CD4-positive, alpha-beta T cell treated with Interleukin-12 subunit alpha and Interleukin-12 subunit beta, for 1 hour (primary cell): Measurements from ENCODE around the gene FIBP.

Experiments used
- DNase-seq: peaks from one replicate; pipeline ENCODE4 v3.0.0-alpha.2; 2020

FIBP gene

DNA sequence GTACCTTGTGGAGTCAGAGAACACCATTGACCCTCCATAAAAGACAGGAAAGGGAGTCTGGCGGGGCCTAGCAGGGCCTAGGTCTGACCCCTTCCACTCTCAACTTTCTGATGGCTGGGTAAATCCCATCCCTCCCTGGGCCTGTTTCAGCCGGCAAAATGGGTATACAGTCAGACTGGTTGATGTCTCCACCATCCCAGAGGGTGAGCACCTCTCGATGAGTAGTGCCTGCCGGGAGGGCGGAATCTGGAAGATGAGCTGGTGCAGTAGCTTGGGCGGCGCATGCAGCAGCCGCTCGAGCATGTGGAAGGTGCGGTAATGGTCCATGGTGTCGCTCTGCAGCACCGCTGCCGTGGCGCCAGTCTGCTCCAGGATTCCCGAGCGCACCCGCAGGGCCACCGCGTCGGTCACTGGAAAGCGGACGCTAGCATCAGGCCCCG lies 528 bp downstream of the FIBP start:
- no peak for DNase-seq

DNA sequence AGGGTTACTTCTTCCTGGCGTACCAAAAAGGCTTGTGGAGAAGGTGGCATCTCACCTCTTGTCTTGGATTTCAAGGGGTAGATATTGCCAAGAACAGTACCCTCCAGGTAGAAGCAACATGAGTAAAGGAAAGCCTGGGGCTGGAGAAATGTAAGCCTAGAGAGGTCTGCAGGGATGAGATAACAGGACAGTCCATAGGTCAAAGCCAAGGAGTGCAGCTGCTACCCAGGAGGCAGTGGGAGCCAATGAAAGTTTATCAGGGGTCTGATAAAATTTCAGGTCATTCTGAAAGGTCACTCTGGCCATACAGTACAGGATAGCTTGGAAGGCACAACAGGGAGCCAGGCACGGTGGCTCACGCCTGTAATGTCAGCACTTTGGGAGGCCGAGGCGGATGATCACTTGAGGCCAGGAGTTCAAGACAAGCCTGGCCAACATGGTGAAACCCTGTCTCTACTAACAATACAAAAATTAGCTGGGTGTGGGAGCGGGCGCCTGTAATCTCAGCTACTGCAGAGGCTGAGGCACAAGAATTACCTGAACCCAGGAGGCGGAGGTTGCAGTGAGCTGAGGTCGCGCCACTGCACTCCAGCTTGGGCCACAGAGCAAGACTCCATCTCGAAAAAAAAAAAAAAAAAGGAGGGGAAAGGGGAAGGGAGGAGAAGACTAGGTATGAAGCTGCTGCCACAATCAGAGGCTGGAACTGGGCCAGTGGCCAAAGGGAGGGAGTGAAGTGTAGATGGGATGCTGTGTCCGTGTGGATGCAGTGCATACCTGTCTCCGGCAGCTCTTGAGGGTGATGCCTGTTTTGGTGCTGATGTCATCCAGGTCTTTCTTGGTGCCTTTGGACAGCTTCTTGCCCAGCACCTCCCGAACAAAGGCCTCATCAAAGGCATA lies 1.2 kb downstream of the FIBP start:
- DNase-seq, result no peak

DNA sequence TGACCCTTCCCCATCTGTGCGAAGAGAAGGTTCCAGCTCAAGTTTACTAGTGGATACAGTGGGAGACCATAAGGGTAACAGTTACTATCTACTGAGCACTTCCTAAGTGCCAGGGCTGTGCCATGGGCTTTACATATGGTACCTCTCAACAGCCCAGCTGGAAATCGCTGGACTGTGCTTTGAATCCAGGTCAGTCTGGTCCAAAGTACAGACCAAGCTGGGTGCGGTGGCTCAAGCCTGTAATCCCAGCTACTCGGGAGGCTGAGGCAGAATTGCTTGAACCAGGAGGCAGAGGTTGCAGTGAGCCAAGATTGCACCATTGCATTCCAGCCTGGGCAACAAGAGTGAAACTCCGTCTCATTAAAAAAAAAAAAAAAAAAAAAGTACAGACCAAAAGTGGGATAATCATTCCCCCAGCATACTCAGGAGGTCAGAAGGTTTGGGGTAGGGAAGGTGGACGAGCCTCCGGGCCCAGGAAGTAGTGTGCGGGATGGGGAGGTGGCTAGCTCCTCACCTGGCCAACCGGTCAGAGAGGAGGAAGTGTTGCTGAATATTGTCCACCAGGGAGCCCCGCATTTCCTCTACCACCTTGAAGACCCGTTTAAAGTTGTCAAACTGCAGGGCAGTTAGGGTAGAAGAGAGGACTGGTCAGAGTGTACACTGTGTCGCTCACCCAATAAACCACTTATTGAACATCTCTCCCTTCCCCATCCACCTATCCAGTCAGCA lies 2.3 kb downstream of the FIBP start:
- no peak for DNase-seq

DNA sequence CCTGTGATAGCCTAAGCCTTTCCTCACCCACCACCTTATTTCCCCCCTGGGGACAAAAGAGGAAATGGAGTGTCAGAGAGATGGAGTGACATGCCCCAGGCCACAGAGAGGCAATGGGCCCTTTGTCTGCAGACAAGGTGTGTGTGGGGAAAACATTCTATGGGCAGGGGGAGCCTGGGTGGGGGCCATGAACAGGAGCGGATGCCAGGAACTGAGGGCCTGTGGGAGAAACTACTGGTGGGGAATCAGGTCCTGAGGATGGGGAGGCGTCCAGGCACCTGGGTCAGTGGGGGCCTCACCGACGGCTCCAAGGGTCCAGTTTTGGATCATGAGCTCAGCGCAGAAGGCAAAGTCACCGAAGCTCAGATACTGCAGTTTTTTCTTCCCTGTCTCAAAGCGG lies 3.0 kb downstream of the FIBP start:
- no peak for DNase-seq

DNA sequence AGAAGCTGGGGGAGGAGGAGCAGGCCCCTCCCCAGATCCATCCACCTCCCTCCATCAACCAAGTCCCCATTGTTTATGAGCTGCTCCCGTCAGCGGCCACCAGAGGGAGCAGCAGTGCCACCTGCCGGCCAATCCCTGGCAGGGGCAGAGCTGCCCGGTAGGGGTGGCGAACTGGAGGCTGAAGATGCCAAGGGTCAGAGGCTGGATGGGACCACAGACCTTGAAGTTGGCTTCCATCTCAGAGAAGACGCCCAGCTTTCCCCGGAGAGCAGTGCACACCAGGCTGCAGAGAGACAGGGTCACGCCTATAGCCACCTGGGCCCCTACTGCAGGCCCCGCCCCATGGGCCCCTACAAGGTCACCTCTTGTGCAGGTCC lies 3.6 kb downstream of the FIBP start:
- DNase-seq, result peak; percentile 87

DNA sequence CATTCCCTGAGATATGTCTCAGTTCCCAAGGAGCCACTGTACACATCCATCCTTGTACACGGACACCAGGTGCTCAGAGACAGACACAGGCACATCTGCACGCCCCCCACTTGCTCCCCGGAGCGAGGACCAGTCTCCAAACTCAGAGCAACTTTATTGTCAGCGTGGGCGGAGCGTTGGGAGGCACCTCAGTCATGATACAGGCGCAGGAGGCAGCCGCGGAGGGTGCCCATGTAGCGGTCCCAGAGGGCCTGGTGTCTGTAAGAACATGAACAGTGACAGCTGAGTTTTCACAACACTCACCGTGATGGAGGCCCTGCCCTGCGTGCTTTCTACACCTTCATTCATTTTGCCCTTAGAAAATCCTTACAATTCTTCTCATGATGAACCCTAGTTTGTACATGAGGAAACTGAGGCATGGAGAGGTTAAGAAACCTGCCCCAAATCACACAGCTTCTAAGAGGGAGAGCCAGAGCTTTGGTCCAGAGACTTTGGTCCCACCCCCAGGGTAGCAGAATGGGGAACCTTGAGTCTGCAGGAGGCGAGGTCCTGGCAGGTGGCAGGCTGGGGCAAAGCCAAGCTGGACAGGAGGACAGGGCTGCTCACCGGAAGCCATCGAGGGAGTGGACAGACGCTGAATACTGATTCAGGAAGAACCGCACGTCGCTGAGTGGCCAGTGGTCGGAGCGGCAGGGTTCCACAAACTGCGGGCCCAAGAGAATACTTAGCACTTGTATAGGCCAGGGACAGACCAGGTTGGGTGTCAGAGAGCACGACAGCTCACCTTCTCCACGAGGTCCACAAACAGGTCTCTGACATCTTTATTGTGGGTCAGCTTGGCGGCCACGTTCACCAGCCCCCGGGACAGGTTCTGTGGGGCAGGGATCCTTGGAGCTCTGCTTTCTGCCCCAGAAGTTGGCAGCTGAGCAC lies 4.2 kb downstream of the FIBP start:
- no peak for DNase-seq

DNA sequence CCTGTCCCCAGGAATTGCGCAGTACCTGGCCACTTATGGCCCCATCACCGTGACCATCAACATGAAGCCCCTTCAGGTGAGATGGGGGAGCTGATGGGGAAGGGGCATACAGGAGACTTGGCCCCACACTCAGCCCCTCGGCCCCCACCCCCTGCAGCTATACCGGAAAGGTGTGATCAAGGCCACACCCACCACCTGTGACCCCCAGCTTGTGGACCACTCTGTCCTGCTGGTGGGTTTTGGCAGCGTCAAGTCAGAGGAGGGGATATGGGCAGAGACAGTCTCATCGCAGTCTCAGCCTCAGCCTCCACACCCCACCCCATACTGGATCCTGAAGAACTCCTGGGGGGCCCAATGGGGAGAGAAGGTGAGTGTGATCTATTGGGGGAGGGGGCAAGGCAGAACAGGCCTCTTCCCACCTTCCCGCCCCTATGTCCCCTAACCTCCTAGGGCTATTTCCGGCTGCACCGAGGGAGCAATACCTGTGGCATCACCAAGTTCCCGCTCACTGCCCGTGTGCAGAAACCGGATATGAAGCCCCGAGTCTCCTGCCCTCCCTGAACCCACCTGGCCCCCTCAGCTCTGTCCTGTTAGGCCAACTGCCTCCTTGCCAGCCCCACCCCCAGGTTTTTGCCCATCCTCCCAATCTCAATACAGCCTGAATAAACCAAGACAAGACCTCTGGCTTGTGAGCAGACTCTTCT lies 5.1 kb downstream of the FIBP start:
- no peak for DNase-seq

DNA sequence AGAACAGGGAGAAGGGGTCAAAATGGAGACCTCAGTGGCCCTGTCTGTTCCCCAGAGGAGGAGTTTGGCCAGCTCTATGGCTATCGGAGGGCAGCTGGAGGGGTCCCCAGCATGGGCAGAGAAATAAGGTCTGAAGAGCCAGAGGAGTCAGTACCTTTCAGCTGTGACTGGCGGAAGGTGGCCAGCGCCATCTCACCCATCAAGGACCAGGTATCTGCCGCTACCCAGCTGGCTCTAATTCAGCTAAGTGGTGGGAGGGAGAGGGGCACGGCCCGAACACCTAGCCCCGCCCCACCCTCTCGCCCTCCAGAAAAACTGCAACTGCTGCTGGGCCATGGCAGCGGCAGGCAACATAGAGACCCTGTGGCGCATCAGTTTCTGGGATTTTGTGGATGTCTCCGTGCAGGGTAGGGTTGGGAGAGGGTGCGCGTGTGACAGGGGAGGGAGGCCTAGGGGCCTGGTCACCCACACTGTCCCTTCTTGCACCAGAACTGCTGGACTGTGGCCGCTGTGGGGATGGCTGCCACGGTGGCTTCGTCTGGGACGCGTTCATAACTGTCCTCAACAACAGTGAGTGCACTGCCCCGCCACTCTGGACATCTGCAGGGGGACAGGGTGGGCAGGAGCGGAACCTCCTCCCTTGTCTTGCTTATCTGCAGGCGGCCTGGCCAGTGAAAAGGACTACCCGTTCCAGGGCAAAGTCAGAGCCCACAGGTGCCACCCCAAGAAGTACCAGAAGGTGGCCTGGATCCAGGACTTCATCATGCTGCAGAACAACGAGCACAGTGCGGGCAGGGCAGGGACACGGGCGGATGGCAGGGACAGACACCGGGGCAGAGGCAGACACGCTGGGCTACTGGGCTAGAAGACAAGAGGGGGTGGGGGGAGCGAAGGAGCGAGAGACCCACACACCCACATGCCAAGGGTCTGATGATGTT lies 5.9 kb downstream of the FIBP start:
- no peak for DNase-seq

DNA sequence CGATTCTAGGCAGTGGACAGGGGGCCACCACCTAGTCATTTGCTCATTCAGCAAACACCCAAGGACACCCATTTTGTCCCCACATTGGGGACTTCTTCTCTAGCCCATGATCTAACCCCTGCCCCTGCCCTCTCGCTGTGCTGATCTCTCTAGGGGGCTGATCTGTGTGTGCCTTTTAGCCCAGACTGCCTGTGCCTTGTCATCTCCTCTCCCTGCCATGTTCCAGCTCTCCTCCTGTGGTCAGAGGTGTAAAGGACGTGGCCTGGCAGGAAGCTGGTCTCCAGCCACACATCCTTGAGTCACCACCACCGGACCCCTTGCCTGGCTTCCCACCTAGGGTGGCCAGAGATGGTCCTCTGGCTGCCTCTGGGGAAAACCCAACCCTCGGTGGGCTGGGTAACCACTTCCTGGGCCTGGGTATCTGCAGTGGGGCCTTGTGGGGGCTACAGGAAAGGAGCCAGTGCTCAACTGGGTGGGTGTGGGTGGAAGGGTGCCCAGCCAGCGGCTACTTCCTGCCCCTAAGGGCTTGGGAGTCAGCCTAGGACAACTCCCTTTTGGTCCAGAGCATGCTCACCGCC lies 7.3 kb downstream of the FIBP start:
- no peak for DNase-seq

DNA sequence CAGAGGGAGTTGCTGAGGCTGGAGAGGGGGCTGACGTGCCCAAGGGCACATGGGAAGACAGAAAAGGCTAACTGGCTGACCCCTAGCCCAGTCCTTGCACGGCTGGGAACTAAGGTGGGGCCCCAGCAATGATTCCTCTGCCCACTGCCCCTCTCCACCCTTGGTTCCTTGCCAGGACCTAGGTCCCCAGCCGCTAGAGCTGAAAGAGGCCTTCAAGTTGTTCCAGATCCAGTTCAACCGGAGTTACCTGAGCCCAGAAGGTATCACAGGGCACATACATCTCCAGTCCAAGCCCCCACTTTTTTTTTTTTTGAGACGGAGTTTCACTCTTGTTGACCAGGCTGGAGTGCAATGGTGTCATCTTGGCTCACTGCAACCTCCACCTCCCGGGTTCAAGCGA lies 8.2 kb downstream of the FIBP start:
- no peak for DNase-seq

DNA sequence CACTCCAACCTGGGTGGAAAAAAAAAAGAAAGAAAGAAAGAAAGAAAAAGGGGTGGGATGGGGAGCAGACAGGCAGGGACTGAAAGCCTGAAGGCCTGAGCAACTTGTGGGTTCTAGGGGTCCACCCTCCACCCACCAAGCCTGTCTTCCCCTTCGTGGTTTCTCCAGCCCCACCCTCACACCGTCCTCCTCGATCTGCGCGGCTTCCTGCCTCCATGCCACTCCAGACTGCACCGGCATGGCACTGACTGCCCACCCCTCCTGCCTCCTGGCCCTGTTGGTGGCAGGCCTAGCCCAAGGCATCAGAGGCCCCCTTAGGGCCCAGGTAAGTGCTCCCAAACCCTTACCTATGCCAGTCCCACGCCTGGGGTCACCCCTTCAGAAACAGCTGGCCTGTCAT lies 8.7 kb downstream of the FIBP start, which contains the start of gene CTSW:
Gene CTSW, plus strand, starts transcription at position 221 of the 400 bp plus-strand sequence. Its CDS starts 18 bp downstream, at position 239.
- peak; percentile 64 for DNase-seq

DNA sequence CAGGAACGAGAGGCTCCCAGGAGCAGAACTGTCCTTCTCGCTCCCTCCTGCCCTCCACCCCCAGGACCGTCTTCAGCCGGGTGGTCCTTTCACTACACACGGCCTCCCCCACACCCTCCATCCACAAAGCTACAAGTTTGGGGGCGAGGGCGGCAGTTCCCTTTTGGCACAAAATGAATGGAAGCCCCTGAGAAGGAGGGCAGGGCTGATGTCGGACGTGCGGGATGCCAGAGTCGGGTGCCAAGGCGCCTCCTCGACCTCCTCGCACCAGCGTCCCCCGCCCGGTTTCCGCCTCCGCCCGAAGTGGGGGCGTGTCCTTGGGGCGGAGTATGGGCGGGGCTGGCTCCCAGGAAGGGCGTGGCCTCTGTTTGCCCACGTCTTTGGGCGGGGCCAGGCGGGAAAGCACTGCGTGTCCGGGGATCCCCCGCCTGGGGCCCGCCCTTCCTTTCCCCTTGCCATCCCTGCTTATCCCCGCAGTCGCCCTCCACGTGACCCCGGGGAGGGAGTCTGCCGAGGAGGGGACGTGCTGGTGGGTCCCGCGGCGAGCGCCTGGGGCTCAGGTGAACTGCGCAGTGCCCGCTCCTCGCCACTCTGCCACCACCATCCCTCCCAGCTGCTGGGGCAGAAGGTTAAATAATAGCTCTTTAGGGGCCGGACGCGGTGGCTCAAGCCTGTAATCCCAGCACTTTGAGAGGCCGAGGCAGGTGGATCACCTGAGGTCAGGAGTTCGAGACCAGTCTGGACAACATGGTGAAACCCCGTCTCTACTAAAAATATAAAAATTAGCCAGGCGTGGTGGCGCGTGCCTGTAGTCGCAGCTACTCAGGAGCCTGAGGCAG lies 14.7 kb downstream of the FIBP start:
- DNase-seq, result peak; percentile 97

DNA sequence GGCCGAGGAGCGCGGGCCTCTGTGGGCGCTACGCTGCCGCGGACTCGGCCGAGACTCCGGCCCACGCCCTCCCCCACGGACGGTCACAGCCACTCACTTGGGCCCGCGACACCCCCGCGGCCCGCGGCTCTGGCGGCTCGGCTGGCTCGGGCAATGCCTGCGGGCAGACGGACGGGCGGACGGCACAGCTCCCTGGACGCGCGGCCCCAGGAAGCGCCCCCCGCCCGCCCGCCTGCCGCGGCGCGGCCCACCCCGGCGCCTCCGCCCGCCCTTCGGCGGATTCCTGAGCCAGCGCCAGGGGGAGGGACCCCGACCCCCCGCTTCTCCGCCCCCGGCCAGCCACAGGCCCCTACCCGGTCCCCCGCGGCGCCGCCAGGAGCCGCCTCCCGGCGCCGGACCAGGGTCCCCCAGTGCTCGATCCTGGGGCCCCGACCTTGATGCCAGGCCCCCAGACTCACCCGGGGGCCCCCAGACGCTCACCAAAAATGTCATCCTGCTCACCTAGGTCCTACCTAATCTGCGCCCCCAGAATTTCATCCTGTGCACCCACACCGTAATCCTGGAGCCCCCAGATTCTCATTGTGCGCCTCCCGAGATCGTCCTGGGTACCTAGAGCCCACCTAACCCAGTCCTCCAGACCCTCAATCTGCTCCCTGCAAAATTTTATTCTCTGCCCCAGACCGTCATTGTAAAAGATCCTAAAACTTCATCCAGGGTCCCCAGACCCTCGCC lies 15.5 kb downstream of the FIBP start, which contains the start of gene EFEMP2:
Gene EFEMP2, minus strand, starts transcription at position 215 of the 732 bp plus-strand sequence. CDS start 446 bp downstream, outside the sequence.
- DNase-seq, result no peak

DNA sequence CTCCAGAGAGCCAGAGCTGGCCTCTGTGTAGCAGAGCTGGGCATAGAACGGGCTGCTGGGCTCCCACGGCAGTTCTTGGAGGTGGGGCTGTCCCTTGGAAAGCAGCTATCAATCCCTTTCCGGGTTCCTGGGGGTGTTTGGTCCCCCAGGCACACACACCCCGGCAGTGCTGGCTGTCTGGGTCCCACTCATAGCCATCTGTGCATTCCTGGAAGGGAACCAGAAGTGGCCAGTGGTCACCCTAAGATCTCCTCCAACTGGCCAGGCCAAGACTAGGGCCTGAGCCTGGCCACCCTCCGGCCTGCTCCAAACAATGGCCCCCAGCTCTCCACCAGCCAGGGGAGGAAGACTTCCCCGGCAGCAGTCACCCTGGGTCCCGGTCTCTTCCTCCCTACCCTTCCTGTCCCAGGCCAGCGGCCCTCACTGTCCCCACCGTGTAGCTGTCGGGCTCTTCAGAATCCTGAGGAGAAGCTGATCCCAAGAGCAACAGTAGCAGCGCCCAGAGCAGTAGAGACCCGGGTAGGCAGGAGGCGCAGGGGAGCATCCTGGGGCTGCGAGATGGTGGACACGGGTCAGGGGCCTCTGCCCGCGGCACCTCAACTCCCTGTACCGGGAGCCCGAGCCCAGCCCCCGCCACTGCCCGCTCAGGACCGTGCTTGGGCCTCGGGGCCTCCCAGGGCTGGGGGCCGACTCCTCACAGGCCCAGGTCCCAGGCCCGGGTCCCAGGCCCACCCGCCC lies 16.3 kb downstream of the FIBP start:
- DNase-seq, result no peak

DNA sequence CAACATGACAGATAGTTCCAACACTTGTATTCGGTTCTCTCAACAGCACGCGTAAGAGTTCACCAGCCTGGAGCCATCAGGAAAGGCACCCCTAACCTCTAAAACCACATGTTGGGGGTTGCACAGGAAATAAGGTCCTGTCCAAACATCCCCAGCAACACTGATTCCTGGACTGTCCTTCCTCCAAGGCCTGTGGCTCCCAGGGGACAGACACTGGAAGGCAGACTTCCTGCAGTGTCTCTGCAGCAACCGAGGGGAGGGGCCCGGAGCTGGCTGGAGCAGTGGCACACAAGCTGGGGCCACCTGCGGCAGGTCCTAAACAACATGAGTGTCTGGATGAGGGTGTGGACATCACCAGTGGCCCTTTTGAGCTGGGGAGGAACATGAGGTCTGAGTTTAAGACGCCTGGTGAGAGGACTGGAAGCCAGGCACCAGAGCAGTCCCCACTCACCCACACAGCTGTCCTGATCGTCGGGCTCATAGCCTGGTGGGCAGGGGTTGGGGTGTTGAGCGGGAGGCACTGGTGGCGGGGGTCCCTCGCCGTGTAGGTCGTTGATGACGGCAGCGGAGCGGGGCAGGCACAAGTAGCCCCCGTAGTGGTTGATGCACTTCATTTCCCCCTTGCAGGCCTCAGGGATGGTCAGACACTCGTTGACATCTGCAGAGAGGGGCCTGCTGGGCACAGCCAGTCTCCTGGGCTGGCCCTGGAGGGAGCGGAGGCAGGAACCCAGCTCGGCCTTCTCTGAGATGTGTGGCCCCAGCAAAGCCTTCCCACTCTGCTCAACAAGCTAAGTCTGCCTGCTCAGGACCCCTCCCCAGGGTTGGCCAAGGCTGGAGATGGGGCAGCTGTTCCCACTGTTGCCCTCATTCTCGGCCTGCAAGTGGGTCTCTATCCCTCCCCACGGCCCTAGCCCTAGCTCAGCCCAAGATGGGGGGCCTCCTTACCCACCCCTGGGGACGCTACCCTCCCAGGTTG lies 17.3 kb downstream of the FIBP start:
- DNase-seq, result no peak

DNA sequence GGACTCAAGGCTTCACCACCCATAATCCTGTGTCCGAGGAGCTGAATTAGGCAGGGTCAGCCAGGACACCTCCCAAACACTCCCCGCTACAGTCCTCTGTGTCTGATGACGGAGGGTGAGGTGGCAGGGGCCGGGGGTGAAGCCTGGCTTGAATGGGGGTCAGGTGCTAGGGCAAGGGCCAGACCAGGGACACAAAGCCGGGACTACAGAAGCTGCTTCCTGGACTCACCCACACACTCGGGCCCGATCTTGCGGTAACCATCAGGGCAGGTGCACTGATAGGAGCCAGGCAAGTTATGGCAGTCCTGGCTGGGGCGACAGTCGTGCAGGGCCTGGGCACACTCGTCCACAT lies 18.0 kb downstream of the FIBP start:
- no peak for DNase-seq
